ENCODE data around the gene FCAR.
"Not testable (repeated sequence)": the region's sequence is repeated elsewhere in the genome, so short reads cannot be mapped to it uniquely, and the experiment has no call there.

The FCAR gene

DNA sequence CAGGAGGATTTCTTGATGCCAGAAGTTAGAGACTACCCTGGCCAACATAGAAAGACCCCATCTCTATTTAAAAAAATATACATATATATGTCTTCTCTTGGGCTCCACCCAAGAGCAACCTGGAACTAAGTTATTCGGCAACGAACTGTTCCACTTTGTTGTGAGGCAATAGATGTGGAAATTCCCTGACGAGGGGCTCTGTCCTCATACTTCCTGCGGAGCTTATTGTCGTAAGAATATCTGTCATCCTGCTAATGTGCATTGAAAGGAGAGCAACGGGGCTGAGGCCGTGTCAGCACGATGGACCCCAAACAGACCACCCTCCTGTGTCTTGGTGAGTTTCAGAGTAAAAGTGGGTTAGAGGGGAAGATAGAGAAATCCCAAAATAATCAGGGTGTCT lies at the start of gene FCAR:
TSS of gene FCAR (plus strand) at position 246 of the 400 bp plus-strand sequence. CDS start at position 301, 55 bp downstream.
- peak in 1 of 56 donors; percentile 1 for DNase-seq

DNA sequence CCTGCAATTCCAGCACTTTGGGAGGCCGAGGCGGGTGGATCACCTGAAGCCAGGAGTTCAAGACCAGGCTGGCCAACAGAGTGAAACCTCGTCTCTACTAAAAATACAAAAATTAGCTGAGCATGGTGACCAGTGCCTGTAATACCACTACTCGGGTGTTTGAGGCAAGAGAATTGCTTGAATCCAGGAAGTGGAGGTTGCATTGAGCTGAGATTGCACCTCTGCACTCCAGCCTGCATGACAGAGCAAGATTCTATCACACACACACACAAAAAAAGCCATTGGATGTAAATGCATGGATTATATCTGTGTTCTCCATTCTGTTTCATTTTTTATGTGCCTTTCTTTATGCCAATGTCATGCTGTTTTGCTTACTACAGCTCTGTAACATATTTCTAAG lies 49.6 kb upstream of the FCAR start:
- DNase-seq, result not testable (repeated sequence)

DNA sequence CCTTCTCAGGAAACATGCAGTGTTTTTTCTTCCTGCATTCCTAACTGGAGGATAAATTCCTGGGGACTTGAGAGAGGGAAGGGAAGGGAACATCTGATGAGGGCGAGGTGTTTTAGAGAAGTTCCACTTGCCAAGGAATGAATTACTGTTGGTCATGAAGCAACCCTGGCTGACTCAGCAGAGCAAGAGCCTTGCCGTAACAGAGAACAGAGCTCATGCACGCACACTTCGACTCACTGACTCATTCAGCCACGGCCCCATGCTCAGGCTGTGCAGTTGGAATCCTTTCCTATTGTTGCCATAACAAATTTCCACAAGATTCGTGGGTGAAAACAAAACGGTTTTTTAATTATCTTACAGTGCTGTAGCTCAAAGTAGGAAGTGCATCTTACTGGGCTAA lies 48.7 kb upstream of the FCAR start:
- DNase-seq, result peak in 2 of 56 donors; percentile 7 to 13

DNA sequence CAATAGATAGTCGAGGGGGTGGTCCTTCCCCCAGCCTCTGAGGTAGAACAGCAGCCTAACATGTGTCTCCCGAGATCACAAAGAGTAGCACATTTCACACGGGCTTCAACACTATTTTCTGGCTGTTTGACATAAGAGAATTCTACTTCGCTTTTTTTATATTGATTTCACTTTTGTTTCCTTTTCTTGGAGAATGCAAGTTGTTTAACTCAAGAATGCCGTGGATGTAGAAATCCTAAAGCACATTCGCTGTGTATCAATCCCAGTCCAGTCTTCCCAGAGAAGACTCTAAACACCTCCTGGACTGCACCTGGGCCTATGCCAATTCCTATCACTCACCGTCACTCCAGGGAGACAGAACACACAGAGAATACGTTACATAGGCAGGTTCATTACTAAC lies 46.0 kb upstream of the FCAR start:
- not testable (repeated sequence) for DNase-seq

DNA sequence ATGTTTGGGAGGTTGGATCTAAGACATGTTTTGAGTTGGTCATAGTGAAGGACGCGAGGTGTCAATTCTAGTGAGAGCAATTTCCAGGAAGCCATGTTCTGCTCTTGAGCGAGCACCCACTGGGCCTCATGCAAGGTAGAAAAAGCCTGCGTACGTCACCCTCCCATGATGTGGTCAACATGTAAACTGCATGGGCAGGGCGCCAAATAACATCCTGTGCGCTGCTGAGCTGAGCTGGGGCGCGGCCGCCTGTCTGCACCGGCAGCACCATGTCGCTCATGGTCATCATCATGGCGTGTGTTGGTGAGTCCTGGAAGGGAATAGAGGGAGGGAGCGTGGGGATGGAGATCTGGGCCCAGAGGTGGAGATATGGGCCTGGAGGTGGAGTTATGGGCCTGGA lies 41.5 kb upstream of the FCAR start, which contains the start of gene KIR2DS4:
TSS of gene KIR2DS4 (plus strand) at position 181 of the 400 bp plus-strand sequence.
- not testable (repeated sequence) for DNase-seq

DNA sequence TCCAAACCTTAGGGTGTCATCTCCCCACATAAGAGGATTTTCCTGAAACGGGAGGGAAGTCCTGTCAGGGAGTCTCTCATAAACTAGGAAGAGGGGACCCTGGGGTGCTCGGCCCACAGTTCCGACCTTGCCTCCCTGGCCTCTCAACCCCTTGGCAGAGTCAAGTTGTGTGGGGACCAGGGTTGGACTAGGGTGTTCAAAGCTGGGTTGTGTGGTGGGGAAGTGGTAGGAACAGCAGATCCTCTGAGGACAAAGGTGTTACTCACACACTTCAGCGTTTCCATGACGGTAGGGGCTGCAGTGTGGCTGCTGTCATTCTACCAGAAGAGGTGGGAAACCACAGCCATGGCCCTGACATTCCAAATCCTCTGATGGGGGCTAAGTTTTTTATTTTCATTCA lies 38.9 kb upstream of the FCAR start:
- DNase-seq, result not testable (repeated sequence)

DNA sequence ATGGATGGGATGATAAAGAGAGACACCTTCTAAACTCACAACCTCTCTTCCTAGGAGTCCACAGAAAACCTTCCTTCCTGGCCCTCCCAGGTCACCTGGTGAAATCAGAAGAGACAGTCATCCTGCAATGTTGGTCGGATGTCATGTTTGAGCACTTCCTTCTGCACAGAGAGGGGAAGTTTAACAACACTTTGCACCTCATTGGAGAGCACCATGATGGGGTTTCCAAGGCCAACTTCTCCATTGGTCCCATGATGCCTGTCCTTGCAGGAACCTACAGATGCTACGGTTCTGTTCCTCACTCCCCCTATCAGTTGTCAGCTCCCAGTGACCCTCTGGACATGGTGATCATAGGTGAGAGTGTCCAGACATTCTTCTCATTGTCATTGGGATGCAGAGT lies 36.5 kb upstream of the FCAR start:
- DNase-seq, result not testable (repeated sequence)

DNA sequence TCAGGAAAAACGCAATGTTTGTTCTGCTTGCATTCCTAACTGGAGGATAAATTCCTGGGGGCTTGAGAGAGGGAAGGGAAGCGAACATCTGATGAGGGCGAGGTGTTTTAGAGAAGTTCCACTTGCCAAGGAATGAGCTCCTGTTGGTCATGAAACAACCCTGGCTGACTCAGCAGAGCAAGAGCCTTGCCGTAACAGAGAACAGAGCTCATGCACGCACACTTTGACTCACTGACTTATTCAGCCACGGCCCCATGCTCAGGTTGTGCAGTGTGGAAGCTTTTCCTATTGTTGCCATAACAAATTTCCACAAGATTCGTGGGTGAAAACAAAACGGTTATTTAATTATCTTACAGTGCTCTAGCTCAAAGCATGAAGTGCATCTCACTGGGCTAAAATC lies 30.9 kb upstream of the FCAR start:
- not testable (repeated sequence) for DNase-seq

DNA sequence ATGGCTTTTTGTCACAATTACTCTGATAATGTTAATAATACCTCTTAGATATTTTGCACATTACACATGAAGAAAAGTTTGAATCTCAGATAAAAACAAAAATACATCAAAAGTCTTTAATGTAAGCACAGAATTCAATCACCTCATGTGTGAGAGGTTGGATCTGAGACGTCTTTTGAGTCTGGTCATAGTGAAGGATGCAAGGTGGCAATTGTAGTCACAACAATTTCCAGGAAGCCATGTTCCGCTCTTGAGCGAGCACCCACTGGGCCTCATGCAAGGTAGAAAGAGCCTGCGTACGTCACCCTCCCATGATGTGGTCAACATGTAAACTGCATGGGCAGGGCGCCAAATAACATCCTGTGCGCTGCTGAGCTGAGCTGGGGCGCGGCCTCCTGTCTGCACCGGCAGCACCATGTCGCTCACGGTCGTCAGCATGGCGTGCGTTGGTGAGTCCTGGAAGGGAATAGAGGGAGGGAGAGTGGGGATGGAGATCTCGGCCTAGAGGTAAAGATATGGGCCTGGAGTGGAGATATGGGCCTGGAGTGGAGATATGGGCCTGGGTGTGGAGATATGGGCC lies 23.9 kb upstream of the FCAR start, which contains the start of gene KIR3DL2:
TSS of gene KIR3DL2 (plus strand) at position 383 of the 580 bp plus-strand sequence. CDS start at position 416, 33 bp downstream.
- DNase-seq, result not testable (repeated sequence)

DNA sequence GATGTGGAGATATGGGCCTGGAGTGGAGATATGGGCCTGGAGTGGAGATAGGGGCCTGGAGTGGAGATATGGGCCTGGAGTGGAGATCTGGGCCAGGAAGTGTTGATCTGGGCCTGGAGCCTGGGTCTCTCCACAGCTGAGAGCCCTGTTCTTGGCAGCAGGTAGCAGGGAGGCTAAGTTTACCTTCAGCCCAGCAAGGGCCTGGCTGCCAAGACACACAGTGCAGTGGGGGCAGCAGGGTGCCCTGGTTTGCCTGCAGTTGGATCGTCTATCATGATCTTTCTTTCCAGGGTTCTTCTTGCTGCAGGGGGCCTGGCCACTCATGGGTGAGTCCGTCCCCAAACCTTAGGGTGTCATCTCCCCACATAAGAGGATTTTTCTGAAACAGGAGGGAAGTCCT lies 23.1 kb upstream of the FCAR start:
- DNase-seq, result no peak

DNA sequence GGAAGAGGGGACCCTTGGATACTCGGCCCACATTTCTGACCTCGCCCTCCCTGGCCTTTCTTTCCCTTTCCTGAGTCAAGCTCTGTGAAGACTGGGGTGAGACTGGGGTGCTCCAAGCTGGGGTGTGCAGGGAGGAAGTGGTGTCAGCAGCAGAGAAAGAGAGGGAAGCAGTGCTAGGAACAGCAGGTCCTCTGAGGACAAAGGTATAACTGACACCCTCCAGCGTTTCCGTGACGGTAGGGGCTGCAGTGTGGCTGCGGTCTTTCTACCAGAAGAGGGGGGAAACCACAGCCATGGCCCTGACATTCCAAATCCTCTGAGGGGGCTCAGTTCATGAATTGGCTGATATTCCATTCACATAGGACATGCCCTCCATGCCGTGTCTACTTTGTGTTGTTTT lies 22.7 kb upstream of the FCAR start:
- no peak for DNase-seq

DNA sequence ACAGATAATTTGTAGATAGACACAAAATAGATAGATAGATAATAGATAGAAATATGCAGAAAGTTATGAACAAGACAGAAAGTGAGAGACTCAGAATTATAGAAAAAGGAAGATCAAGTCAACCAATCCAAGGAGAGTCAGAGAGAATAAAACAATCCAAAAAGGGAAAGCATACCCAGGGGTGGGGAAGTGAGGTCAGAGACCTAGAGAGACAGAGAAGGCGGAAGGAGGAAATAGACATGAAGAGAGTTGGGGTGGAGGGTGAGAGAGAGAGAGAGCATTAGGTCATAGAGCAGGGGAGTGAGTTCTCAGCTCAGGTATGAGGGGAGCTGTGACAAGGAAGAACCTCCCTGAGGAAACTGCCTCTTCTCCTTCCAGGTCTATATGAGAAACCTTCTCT lies 18.8 kb upstream of the FCAR start:
- not testable (repeated sequence) for DNase-seq

DNA sequence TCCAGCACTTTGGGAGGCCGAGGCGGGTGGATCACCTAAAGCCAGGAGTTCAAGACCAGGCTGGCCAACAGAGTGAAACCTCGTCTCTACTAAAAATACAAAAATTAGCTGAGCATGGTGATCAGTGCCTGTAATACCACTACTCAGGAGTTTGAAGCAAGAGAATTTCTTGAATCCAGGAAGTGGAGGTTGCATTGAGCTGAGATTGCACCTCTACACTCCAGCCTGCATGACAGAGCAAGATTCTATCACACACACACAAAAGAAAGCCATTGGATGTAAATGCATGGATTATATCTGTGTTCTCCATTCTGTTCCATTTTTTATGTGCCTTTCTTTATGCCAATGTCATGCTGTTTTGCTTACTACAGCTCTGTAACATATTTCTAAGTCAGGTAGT lies 15.6 kb upstream of the FCAR start:
- not testable (repeated sequence) for DNase-seq

DNA sequence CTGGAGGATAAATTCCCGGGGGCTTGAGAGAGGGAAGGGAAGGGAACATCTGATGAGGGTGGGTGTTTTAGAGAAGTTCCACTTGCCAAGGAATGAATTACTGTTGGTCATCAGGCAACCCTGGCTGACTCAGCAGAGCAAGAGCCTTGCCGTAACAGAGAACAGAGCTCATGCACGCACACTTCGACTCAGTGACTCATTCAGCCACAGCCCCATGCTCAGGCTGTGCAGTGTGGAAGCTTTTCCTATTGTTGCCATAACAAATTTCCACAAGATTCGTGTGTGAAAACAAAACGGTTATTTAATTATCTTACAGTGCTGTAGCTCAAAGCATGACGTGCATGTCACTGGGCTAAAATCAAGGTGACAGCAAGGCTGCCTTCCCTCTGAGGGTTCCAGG lies 14.6 kb upstream of the FCAR start:
- peak in 5 of 56 donors; percentile 0 to 11 (median 8) for DNase-seq

DNA sequence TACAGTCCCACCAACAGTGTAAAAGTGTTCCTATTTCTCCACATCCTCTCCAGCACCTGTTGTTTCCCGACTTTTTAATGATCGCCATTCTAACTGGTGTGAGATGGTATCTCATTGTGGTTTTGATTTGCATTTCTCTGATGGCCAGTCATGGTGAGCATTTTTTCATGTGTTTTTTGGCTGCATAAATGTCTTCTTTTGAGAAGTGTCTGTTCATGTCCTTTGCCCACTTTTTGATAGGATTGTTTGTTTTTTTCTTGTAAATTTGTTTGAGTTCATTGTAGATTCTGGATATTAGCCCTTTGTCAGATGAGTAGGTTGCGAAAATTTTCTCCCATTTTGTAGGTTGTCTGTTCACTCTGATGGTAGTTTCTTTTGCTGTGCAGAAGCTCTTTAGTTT lies 10.6 kb upstream of the FCAR start:
- DNase-seq, result not testable (repeated sequence)

DNA sequence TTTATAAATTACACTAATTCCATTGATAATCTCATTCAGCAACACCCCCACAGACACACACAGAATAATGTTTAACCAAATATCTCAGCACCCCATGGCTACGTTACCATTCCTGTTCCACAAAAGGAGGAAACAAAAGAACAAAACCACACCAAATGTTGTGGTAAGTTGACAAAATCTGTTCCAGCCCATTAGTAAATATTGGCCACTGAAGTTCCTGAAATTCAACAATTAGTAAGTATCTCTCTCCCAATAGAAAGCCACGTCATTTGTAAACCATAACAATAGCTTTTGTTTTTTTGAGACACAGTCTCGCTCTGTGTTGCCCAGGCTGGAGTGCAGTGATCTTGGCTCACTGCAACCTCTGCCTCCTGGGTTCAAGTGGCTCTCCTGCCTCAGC lies 2.3 kb upstream of the FCAR start:
- DNase-seq, result no peak

DNA sequence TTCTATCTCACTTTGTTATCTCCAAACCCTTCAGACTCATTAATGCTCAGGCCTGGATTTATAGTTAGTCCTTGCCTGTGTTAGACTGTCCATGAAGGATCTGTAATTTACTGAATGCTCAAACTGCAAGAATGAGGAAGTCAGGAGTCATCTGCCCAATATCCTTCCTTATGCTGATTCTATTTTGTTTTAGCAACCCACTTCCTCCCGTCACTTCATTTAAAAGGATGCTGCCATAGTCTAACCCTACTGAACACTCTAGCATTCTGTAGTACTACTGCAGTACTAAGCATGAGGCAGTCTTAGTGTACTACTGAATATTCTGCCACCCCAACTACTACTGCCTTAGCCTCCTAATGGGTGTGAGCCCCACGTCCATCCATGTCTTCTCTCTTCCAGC lies 1.5 kb downstream of the FCAR start:
- DNase-seq, result peak in 1 of 56 donors; percentile 2

DNA sequence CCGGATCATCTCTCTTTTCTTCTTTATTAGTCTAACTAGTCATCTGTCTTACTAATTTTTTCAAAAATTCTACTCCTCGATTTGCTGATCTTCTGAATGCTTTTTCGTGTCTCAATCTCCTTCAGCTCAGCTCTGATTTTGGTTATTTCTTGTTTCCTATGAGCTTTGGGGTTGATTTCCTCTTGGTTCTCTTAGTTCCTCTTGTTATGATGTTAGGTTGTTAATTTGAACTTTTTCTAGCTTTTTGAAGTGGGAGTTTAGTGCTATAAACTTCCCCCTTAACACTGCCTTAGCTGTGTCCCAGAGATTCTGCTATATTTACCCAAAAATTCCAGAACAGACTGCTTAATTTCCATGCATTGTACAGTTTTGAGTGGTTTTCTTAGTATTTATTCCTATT lies 3.4 kb downstream of the FCAR start:
- no peak for DNase-seq

DNA sequence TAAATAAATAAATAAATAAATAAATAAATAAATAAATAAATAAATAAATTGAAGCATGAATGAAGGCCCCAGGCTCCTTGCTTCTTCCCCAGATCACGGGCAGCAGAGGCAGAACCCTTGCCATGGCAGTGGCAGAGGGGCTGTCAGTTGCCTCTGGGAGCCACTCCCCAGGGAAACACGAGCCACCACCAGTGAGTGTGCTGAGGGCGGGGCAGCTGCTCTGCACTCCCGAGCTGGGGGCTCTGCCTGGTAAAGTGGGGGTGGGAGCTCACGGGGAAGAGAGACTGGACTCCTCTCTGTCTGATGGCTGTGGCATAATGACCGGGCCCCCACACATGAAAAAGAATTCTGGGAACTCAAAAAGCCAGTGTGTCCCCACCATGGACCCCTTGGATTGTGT lies 7.8 kb downstream of the FCAR start:
- no peak for DNase-seq

DNA sequence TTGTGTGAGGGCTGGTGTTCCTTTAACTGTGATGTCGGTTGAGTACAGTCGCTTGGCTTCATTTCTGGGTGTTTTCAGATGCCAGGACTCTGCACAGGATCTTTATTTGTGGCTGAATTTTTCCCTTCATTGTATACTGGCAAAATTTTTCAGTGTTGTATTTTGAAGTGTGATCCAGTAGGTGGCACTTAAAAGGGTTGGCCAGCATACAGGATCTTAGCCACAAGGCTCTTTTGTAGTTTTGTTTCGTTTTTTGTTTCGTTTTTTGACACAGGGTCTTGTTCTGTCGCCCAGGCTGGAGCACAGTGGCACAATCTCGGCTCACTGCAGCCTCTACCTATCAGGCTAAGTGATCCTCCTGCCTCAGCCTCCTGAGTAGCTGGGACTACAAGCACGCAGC lies 8.7 kb downstream of the FCAR start:
- DNase-seq, result no peak

DNA sequence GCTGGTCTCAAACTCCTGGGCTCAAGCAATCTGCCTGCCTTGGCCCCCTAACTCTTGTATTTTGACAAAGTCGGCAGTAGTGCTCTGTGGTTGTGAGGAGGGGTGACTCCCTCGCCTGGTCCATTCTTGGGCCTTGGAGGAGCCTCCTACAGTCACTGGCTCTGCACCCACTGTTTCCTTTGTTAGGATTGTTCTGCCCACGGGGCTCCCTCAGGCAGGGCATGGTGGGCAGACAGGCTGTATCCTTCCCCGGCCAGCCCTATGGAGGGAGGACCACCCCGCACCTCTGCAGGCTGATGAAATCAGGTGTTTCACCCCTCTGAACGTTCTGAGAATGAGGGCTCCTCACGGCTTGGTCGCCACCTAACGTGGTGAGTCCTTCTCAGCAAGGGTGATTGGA lies 9.2 kb downstream of the FCAR start:
- no peak for DNase-seq

DNA sequence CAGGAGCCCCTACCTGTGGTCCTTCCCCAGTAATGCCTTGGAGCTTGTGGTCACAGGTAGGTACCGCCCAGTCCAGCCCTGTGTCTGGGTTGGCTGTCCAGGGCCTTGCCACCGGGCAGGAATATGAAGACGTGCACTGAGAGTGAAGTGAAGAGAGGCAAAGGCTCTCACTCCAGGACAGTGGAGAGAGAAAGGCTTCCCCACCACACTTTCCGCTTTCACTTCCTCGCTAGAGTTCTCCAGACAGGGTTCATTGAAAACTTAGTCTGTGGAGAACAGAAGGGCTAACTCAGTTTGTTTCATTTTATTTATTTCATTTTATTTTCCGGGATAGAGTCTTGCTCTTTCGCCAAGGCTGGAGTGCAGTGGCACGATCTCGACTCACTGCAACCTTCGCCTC lies 14.2 kb downstream of the FCAR start:
- DNase-seq, result no peak

DNA sequence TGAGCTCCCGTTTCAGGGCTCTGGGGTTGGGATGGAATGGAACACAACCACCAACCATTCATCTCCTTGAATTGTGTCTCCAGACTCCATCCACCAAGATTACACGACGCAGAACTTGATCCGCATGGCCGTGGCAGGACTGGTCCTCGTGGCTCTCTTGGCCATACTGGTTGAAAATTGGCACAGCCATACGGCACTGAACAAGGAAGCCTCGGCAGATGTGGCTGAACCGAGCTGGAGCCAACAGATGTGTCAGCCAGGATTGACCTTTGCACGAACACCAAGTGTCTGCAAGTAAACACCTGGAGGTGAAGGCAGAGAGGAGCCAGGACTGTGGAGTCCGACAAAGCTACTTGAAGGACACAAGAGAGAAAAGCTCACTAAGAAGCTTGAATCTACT lies 15.5 kb downstream of the FCAR start:
- no peak for DNase-seq

DNA sequence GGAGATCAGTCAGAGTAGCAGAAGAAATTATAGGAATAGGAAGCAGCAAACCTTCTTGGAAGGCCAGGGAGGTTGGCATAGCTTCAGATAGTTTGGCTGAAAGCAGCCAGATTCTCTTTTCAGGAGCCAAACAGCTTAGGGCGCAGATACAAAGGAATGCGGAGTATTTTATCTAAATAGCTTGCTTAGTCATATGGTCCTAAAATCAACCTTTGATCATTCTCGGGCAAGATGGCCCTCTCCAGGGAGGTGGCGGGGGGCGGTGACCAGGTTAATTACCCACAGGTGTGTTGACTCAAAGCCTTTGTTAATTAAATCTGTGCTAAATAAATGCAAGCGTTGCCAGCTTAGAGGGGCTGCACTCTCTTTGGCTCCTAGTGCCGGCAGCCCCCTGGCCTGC lies 19.4 kb downstream of the FCAR start:
- DNase-seq, result no peak
